Measurements from ENCODE around the gene PLAGL2.

GRCh38 chr20:32190616-32191415 lies 16.7 kb downstream of the PLAGL2 start:
- TF ChIP-seq CTCF (IDR thresholded peaks at IDR 0.05; ENCODE audit: poor library complexity) (no peak), EZH2 (IDR thresholded peaks at IDR 0.05; ENCODE audit: borderline replicate concordance) (no peak)
